GM20431 (cell line): ENCODE measurements around the gene CAPN12.
"Not testable (repeated sequence)": the region's sequence is repeated elsewhere in the genome, so short reads cannot be mapped to it uniquely, and the experiment has no call there.

ENCODE experiments used
- in situ Hi-C: fragments of 300-500 bp; cut with MseI, MboI; formaldehyde crosslinking; loops from one replicate; pipeline ENCODE4 v1.15.0; 2020; ENCODE audit warnings: low sequenced_read_pairs; ENCODE audit not compliant: unreplicated experiment

The CAPN12 gene, protein sequence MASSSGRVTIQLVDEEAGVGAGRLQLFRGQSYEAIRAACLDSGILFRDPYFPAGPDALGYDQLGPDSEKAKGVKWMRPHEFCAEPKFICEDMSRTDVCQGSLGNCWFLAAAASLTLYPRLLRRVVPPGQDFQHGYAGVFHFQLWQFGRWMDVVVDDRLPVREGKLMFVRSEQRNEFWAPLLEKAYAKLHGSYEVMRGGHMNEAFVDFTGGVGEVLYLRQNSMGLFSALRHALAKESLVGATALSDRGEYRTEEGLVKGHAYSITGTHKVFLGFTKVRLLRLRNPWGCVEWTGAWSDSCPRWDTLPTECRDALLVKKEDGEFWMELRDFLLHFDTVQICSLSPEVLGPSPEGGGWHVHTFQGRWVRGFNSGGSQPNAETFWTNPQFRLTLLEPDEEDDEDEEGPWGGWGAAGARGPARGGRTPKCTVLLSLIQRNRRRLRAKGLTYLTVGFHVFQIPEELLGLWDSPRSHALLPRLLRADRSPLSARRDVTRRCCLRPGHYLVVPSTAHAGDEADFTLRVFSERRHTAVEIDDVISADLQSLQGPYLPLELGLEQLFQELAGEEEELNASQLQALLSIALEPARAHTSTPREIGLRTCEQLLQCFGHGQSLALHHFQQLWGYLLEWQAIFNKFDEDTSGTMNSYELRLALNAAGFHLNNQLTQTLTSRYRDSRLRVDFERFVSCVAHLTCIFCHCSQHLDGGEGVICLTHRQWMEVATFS

DNA sequence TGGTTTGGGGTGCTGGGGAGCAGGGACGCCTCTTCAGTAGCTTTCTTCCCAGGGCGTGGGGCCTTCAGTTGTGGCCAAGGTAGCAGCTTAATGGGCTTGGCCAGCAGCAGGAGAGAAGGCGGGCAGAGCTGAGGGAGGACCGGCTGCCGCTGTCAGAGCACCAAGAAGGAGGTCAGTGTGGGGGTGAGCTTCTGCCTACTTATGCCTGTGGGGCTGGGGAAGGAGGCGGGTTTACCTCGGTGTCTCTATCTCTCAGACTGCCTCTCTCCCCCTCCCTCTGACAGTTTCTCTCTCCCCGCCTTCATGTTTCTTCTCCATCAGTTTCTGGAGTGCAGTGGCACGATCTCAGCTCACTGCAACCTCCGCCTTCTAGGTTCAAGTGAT, at the start of gene CAPN12:
Gene CAPN12 (minus strand): TSS at position 177 of the 384 bp plus-strand sequence. CDS start 309 bp downstream, outside the sequence.
- in situ Hi-C loops = no loop called here

DNA sequence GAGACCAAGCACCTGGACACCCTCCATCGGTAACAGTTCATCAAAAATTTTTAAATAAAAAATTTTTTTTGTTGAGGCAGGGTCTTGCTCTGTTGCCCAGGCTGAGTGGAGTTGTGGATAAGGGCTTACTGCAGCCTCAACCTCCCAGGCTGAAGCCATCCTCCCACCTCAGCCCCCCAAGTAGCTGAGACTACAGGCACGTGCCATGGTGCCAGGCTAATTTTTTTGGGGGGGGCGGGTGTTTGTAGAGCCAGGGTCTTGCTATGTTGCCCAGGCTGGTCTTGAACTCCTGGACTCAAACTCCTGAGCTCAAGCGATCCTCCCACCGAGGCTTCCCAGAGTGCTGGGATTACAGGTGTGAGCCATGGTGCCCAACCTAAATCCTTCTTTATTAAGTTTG, 49.4 kb upstream of the CAPN12 start:
- in situ Hi-C loops = no loop called here

DNA sequence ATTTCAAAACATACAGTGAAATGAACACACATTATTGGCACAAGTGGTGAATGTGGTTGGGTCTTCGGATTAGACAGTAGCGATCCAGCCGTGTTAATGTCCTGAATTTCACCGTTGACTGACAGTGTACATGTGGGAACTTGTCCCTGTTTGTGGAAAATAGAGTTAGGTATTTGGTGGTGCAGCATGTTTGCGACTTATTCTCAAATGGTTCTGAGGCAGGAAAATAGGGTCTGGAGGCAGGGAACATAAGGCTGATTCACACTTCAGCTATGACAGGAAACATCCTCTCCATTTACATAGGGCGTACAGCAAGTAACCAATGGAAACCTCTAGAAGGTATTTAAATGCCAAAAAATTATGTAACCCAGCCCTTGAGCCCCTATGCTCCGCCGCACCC, 48.9 kb upstream of the CAPN12 start:
- in situ Hi-C loops = no loop called here

DNA sequence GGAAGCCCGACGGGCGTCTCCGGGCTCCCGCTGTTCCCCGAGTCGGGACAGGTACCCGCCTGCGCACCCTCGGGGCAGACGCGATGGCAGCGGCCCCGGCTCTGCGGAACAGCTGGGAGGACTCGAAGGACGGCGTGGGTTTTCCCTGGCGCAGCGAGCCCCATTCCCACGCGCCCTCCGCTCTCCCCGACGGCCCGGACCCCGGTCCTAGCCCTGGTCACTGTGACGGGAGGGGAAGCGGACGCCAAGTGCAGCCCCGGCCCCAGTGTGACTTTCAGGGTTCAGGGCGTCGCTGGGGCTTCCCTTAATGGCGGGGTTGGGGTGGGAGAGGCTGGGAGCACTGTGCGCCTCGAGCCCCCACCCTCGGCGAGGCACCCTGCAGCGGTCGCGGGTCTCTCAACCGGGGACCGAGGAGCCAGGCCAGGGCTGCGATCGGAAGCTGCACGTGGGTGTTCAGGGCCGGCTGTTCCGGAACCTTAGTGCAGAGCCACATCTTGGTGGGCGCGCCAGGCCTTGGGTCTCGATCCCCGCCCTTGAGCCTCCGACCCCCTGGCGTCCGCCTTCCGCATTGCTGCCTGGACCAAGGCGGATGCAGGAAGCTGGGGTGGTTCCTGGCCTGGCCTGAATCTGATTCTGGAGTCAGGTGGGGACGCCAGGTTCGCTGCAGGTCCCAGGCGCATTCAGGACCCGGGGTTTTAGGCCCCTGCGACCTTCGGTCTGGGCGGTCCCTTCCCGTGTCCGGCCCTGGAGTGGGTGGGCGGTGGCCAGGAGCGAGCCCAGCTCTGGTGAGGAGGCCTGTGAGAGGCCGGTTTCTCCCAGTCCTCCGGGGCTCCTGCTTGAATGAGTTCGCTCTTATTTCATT, 48.2 kb upstream of the CAPN12 start:
- in situ Hi-C loops = no loop called here

DNA sequence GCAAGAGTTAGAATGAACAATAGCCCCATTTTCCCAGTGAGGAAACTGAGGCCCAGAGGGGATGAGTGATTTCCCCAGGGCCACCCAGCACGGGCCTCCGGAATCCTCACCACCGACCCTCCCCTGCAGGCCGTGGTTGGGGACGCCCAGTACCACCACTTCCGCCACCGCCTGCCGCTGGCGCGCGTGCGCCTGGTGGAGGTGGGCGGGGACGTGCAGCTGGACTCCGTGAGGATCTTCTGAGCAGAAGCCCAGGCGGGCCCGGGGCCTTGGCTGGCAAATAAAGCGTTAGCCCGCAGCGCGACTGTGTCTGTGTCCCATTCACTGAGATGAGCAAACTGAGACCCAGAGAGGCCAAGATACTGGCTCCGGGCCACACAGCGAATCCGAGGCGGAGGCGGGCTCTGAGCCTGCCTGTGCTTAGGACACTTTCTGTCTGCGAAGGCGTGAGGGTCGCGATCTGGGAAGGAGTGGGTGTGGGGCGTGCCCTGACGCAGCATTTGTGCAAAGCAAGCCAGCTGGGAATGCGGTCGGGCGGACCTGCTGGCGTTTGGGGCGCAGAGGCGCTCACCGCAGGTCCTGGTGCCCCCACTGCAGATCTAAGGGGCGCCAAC, 47.3 kb upstream of the CAPN12 start:
- in situ Hi-C loops = not testable (repeated sequence)

DNA sequence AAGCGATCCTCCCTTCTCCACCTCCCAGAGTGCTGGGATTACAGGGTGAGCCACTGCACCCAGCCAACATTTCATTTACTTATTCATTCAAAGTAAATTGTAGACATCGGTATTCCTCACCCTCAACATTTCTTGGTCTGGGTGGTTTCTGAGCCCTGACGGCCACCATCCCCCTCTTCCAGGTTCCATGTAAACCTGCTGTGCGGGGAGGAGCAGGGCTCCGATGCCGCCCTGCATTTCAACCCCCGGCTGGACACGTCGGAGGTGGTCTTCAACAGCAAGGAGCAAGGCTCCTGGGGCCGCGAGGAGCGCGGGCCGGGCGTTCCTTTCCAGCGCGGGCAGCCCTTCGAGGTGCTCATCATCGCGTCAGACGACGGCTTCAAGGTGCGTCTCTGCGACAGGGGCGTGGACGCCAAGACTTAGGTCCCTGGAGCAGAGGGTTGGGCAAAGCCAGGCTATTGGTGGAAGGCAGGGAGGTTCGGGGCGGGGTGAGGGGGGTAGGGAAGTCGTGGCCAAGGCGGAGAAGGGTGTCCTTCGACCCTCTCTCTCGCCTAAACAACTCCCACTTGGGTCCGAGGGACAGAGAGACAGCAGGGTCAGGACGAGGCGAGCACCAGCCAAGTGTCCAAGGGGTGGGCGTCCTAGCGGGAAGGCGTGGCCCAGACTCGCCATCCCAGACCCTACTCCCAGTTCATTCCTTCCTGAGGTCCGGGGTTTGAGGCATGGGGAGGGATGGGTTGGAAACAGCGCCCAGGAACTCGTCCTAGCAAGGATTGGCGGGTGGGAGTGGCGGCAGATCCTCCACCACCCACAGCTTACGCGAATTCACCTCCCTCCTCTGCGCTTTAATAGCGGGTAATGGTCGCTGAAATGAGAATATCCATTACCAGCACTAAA, 46.5 kb upstream of the CAPN12 start:
- in situ Hi-C loops = not testable (repeated sequence)

DNA sequence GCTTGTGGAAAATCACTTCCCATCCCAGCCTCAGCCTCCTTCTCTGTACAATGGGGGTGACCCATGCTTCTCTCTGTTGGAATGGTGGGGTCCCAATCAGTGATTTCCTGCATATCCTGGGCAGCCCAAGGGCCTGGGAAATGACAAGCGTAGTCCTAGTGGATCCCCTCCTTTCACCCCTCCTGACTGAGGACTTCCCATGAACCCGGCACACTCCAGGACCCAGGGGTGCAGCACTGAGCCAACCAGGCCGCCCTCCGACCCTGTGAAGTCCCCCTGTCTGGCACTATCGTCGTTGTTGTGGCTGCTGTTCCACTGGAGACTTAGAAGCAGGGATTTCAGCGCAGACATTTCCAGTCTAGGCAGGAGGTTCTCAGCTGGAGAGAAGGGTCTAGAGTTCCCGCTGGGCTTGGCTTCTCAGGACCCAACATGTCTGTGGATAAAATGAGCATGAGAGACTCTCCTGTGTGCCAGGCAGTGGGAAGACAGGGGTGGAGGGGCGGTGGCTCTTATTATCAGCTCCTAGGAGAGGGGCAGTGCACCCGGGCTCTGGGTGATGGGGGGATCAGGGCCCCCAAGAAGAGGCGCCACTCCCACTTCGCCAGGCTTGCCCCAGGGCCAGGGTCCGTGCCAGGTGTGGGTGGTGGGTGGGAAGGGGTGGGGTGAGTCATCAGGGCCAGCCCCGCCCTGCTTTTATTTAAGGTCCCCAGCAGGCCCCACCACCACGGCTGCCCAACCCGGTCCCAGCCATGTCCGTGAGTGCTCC, 44.4 kb upstream of the CAPN12 start, which contains the start of gene LGALS7B:
Gene LGALS7B (plus strand): TSS at position 723 of the 766 bp plus-strand sequence. CDS start 27 bp downstream, at position 750.
- in situ Hi-C loops = no loop called here

DNA sequence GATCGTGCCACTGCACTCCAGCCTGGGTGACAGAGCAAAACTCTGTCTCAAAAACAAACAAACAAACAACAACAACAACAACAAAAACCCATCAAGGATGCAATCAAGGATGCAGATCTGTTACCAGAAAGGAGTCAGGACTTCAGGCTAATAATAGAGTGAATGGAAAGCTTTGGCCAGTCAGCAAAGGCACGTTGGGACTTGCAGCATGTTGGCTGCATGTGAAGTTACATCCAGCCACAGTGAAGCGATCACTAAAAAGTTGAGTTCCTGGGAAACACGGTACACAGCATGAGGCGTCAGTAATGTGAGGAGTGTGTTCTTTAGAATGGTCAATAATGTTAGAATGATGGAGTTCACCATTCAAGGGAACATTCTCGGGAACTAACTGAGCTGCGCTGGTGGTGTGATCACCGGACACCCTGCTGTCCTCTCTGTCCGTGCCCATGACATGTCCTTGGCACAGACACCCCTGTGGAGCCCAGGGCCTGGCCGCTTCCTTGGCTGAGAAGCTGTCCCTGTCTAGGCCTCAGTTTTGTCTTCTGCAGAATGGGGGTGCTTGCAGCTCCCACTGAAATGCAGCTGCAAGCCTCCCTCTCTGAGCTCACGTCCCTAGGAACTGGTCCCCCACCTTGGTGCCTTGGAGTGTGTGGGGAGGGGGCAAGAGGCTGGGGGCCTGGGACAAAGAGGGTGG, 42.4 kb upstream of the CAPN12 start:
- in situ Hi-C loops = no loop called here

DNA sequence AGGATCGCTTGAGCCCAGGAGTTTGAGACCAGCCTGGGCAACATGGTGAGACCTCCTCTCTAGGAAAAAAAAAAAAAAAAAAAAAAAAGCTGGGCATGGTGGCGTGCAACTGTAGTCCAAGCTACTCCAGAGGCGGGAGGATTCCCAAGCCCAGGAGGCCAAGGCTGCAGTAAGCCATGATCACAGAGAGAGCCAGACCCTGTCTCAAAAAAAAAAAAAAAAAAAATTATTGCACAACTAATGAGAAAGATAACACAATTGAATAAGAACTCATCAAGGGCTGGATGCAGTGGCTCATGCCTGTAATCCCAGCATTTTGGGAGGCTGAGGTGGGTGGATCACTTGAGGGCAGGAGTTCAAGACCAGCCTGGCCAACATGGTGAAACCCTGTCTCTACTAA, 41.8 kb upstream of the CAPN12 start:
- in situ Hi-C loops = not testable (repeated sequence)

DNA sequence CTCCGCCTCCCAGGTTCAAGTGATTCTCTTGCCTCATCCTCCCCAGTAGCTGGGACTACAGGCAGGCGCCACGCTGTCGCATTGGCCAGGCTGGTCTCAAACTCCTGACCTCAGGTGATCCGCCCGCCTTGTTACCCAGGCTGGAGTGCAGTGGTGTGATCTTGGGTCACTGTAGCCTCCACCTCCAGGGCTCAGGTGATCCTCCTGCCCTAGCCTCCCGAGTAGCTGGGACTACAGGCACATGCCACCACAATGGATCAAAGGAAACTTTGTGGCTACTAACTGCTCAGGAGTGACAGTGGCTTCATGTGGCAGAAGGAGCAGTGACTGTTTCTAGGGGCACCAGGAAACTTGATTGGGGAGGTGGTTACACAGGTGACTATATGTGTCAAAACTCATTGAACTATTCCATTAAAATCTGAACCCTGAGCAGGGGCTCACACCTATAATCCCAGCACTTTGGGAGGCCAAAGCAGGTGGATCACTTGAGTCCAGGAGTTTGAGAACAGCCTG, 41.0 kb upstream of the CAPN12 start:
- in situ Hi-C loops = no loop called here

DNA sequence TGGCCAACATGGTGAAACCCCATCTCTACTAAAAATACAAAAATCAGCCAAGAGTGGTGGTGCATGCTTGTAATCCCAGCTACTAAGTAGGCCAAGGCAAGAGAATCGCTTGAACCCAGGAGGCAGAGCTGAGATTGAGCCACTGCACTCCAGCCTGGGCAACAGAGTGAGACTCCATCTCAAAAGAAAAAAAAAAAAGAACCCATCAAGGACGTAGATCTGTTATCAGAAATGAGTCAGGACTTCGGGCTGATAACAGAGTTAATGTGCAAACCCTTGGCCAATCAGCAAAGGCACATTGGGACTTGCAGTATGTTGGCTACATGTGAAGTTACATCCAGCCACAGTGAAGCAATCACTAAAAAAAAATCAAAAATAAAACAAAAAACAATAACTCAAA, 40.0 kb upstream of the CAPN12 start:
- in situ Hi-C loops = no loop called here

DNA sequence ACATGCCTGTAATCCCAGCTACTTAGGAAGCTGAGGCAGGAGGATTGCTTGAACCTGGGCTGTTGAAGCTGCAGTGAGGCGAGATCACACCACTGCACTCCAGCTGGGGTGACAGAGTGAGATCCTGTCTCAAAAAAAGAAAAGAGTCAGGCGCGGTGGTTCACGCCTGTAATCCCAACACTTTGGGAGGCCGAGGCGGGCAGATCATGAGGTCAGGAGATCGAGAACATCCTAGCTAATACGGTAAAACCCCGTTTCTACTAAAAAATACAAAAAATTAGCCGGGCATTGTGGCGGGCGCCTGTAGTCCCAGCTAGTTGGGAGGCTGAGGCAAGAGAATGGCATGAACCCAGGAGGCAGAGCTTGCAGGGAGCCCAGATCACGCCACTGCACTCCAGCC, 37.9 kb upstream of the CAPN12 start:
- in situ Hi-C loops = not testable (repeated sequence)

DNA sequence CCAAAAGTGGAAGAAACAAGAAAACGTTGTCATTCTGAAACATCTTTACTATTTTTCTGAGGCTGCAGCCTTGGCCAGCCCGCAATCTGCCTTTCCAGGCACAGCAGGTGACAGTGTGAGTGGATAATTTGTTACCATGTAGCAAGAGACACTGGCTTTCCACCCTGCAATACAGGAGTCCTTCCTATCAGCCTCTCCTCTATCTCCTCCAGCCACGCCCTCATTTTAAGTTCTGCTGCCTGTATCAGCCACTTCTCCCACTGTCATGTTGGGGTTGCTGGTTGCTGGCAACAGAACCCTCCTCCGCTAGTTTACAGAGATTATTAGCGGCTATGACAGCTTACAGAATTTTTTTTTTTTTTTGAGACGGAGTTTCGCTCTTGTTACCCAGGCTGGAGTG, 36.8 kb upstream of the CAPN12 start:
- in situ Hi-C loops = no loop called here

DNA sequence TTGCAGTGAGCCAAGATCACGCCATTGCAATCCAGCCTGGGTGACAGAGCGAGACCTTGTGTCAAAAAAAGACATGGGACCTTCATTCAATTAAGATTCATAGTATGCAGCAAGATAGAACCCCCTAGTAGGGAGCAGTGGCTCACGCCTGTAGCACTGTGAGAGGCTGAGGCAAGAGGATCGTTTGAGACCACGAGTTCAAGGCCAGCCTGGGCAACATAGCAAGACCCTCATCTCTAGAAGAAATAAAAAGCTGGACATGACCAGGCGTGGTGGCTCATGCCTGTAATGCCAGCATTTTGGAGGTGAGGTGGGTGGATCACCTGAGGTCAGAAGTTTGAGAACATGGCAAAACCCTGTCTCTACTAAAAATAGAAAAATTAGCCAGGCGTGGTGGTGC, 36.2 kb upstream of the CAPN12 start:
- in situ Hi-C loops = no loop called here

DNA sequence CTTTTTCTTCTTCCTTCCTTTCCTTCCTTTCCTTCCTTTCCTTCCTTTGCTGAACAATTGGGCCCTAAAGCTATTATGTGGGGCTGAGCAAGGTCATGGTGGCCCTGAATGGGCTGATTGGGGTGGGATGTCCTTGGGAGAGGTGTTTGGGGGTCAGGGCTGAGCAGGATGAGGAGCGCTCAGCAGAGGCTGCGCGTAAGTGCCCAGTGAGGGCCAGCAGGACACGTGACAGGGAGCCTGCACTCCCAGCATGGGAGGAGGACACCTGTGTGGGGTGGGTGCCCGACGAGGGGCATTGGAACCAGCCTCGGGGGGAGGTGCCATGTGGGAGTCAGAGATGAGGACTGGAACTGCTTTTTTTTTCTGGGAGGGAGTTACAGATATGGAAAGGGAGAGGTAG, 34.5 kb upstream of the CAPN12 start:
- in situ Hi-C loops = no loop called here

DNA sequence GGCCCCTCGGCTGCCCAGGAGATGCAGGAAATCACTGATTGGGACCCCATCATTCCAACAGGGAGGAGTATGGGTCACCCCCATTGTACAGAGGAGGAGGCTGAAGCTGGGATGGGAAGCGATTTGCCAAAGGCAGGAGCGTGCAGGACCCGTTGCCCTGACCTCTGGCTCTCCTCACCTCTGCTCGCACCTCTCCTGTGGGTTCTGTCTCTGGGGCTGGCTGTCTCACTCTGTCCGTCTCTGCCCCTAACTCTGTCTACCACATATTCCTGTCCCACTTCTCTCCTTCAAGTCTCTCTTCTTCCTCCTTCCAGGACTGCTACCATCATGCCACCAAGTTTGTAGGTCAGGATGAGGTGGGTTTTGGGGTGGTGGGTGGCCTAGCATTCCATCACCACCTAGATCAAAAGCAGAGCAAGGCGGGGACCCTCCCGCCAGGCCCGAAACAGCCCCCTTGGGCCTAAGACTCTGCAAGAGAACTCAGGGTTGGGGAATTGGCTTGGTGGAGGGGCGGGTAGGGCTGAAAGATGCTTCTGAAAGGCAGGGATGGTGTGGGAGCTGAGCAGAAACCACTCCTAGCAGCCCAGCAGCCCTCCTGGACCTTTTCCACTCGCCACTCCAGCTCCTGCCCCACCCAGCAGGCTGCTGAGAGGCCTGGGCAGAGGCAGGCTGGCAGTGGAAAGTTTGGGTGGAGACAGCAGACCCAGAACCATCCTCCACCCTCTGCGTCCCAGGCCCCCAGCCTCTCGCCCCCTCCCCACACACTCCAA, 30.1 kb upstream of the CAPN12 start:
- in situ Hi-C loops = no loop called here
